K562 (cell line): Measurements from ENCODE around the gene PRPF39. TPM values are rescaled to one million over a fixed set of nuclear protein-coding genes. Genes with fewer than 3 reads are reported as not detected.

ENCODE experiments used
- ATAC-seq: fragments of 200-7000 bp; cut with Tn5 transposase; 3 replicates; pipeline ENCODE4 v1.9.1; 2020; ENCODE audit warnings: moderate library complexity
- BruUV-seq: library from RNA; stranded (reverse); fragments of 400-500 nt; replicated peaks from 2 replicates; lab custom pipeline; 2021; lab: Mats Ljungman, UMichigan
- CTCF ChIA-PET: fragments of 300-600 bp; formaldehyde crosslinking; extraction: SDS; loops from one replicate; lab custom pipeline; 2021; ENCODE audit warnings: low intra/inter-chr PET ratio; lab: Yijun Ruan, JAX
- POLR2A ChIA-PET: fragments of 300-600, 350-650 bp; sonication (Branson Sonifier 250); formaldehyde crosslinking; extraction: SDS; loops from one replicate; lab custom pipeline; 2021; ENCODE audit warnings: antibody characterized with exemption, inconsistent platforms; lab: Yijun Ruan, JAX
- DNase-seq, 4 experiments: peaks; one replicate each; pipeline versions ENCODE4 v3.0.0 to v3.0.0-alpha.2; 2011 to 2018; ENCODE audit warnings: low spot score in 3 of 4, mixed read lengths in 3 of 4; ENCODE audit errors: extremely low read depth in 1 of 4
- FAIRE-seq: peaks from 2 replicates; lab custom pipeline; 2011; peaks lifted over from hg19 to GRCh38; lab: Jason Lieb, UNC
- H2AFZ ChIP-seq: 2 replicates; pipeline ENCODE4 v1.6.0; 2011; ENCODE audit warnings: low read depth, low read length, control low read depth, inconsistent platforms
- H3K27ac ChIP-seq: fragments of 200-600 bp; 3 replicates; pipeline ENCODE4 v1.8.0; 2011; ENCODE audit warnings: low read depth, mild to moderate bottlenecking, control low read depth, inconsistent platforms, low read length, moderate library complexity, mixed read lengths; ENCODE audit errors: extremely low read depth
- H3K27me3 ChIP-seq, 2 experiments: fragments of 300-600 bp in 1 of 2; 2 replicates in 1 of 2; 3 replicates in 1 of 2; pipeline versions ENCODE4 v1.6.0 to v1.8.0; 2011; ENCODE audit warnings: inconsistent platforms in 2 of 2, low read length in 2 of 2, mild to moderate bottlenecking in 1 of 2, mixed read lengths in 1 of 2, moderate library complexity in 1 of 2; ENCODE audit not compliant: control insufficient read depth in 2 of 2, insufficient read depth in 2 of 2
- H3K36me3 ChIP-seq: fragments of 300-600 bp; 3 replicates; pipeline ENCODE4 v1.8.0; 2011; ENCODE audit warnings: mild to moderate bottlenecking, low read length, inconsistent platforms; ENCODE audit not compliant: control insufficient read depth, insufficient read depth
- H3K4me1 ChIP-seq, 2 experiments: fragments of 200-600 bp in 1 of 2; replicated peaks in 1 of 2; 2 replicates in 1 of 2; 3 replicates in 1 of 2; pipeline versions ENCODE4 v1.5.1 to v1.8.0; 2011; ENCODE audit warnings: inconsistent platforms in 2 of 2, low read length in 2 of 2, mild to moderate bottlenecking in 1 of 2, mixed read lengths in 1 of 2, moderate library complexity in 1 of 2; ENCODE audit not compliant: control insufficient read depth in 2 of 2, insufficient read depth in 2 of 2
- H3K4me2 ChIP-seq: 2 replicates; pipeline ENCODE4 v1.6.1; 2011; ENCODE audit warnings: low read length, control low read depth, inconsistent platforms, mixed read lengths; ENCODE audit not compliant: insufficient read depth
- H3K4me3 ChIP-seq: fragments of 200-600 bp; sonication (generic), shearing (Covaris generic); 2 replicates; pipeline ENCODE4 v1.5.1; 2016; ENCODE audit warnings: control low read depth, inconsistent platforms
- H3K79me2 ChIP-seq: fragments of 200-600 bp; 3 replicates; pipeline ENCODE4 v1.8.0; 2011; ENCODE audit warnings: low read length, inconsistent platforms; ENCODE audit not compliant: control insufficient read depth, insufficient read depth
- H3K9ac ChIP-seq, 2 experiments: 2 replicates each; pipeline versions ENCODE4 v1.6.0 to v1.6.1; 2011; ENCODE audit warnings: low read depth in 2 of 2, low read length in 2 of 2, control low read depth in 1 of 2, inconsistent platforms in 1 of 2, mild to moderate bottlenecking in 1 of 2, mixed read lengths in 1 of 2; ENCODE audit not compliant: insufficient read depth in 1 of 2
- H3K9me1 ChIP-seq: one replicate; pipeline ENCODE4 v1.6.0; 2011; ENCODE audit warnings: inconsistent platforms, mild to moderate bottlenecking, low read length, moderate library complexity; ENCODE audit not compliant: control insufficient read depth, insufficient read depth
- H3K9me3 ChIP-seq: replicated peaks from 2 replicates; pipeline ENCODE4 v1.5.1; 2011; ENCODE audit warnings: low read depth, low read length, inconsistent platforms; ENCODE audit not compliant: control insufficient read depth, insufficient read depth
- H4K20me1 ChIP-seq: replicated peaks from 2 replicates; pipeline ENCODE4 v1.6.1; 2011; ENCODE audit warnings: low read length, inconsistent platforms, mixed read lengths; ENCODE audit not compliant: control insufficient read depth, insufficient read depth
- MAFG ChIP-seq: fragments of 450-650 bp; conservative IDR thresholded peaks from 2 replicates; pipeline ENCODE4 v1.6.1; 2016; ENCODE audit warnings: missing genetic modification characterization, missing compliant biosample characterization
- MYC ChIP-seq, 2 experiments: fragments of 250-450 bp in 1 of 2; sonication (Bioruptor Pico) in 1 of 2; IDR thresholded peaks; 2 replicates each; pipeline versions ENCODE4 v1.5.1 to v1.6.1; 2012 to 2021; ENCODE audit warnings: low read depth in 2 of 2, borderline replicate concordance in 1 of 2, improper control_type of control experiment in 1 of 2, low read length in 1 of 2, mild to moderate bottlenecking in 1 of 2, moderate library complexity in 1 of 2
- PURB ChIP-seq: sonication (generic); formaldehyde crosslinking; IDR thresholded peaks from 2 replicates; pipeline ENCODE4 v1.9.0; 2021; ENCODE audit warnings: low read depth, mild to moderate bottlenecking, missing genetic modification reagents
- TRIM25 ChIP-seq: fragments of 450-650 bp; IDR thresholded peaks from 2 replicates; pipeline ENCODE4 v1.7.0; 2016; ENCODE audit warnings: borderline replicate concordance
- WGBS: fragments of 100-300 bp; shearing (Covaris generic); methylation state at CpG from one replicate; pipeline ENCODE4 v1.1.6; 2016; ENCODE audit warnings: low coverage, mixed read lengths; ENCODE audit not compliant: insufficient coverage; ENCODE audit errors: missing lambda C conversion rate; 5-methylcytosine and 5-hydroxymethylcytosine counted together
- in situ Hi-C: fragments of 300-500 bp; cut with MboI; formaldehyde crosslinking; loops from 4 replicates; pipeline ENCODE4 v1.15.0; 2018; ENCODE audit warnings: inconsistent platforms, mixed read lengths
- intact Hi-C: fragments of 100-400 bp; cut with micrococcal nuclease; formaldehyde crosslinking; loops from 2 replicates; pipeline ENCODE4 v1.14.2; 2022
- polyA plus RNA-seq, 8 experiments: library from polyadenylated mRNA; depleted of rRNA in 4 of 8; stranded (reverse) in 5 of 8; unstranded in 3 of 8; fragments of >200 nt; fragmentation: Nextera tagmentation in 2 of 8; fragmentation: Illumina TruSeq in 1 of 8; extraction: Ambion mirVana in 2 of 8; extraction: Trizol in 1 of 8; gene quantifications; 2 replicates each; pipeline versions ENCODE4 v1.2.1 to v1.2.3, GENCODE V29; 2011 to 2014; ENCODE audit warnings: inconsistent platforms in 1 of 8, missing spikeins in 1 of 8
- total RNA-seq, 7 experiments: library from RNA; depleted of rRNA in 6 of 7; stranded (reverse); fragments of >200 nt in 6 of 7; fragmentation: Illumina TruSeq in 2 of 7; extraction: Trizol in 2 of 7; gene quantifications; 2 replicates each; pipeline versions ENCODE4 v1.2.1 to v1.2.3, GENCODE V29; 2011 to 2021; ENCODE audit warnings: low replicate concordance in 1 of 7
- TF ChIP-seq, protein P1 (sequence below): sonication (generic); formaldehyde crosslinking; IDR thresholded peaks from 2 replicates; pipeline ENCODE4 v1.8.1; 2023; ENCODE audit warnings: mild to moderate bottlenecking, missing genetic modification reagents

The PRPF39 gene
- total and polyA plus RNA-seq, 9 of the 15 experiments (the other 6 are each of a cell fraction or from before 2014, with no cell fraction given) = 13.3 to 50.4 (median 24.8) TPM

GRCh38 chr14:45149602-45150001, 65.7 kb downstream of the PRPF39 start:
- Histone ChIP-seq H3K27me3 (no peaks in the 10 kb centered on the region), H3K9ac (no peak overlapping the region), H3K27ac (no peak overlapping the region), H3K9me3 (no peaks in the 10 kb centered on the region), H3K36me3 (peaks cover 31% of the 10 kb centered on the region; the same call in 2 of the 3 replicates), H4K20me1 (no peaks in the 10 kb centered on the region), H3K4me2 (no peak overlapping the region), H2AFZ (no peak overlapping the region)
- BruUV-seq = no TSS peak
- WGBS = 94% methylated on average over 3 of the region's 3 CpGs
- ATAC-seq (no peak), FAIRE-seq (no peak)
- intact Hi-C loops = no loop called here
- CTCF ChIA-PET = no interaction called here
- TF ChIP-seq MAFG (tag) = peak; percentile 33
- no peak for TF ChIP-seq PURB
- TF ChIP-seq, all 486 proteins: peak for 1
- Histone ChIP-seq H3K4me1 (no peaks in the 10 kb centered on the region; a peak in 1 of 5 replicates), H3K4me3 (no peak overlapping the region), H3K9me1 (no peaks in the 10 kb centered on the region), H3K79me2 (peaks cover 9% of the 10 kb centered on the region; the same call in 1 of the 3 replicates)
- in situ Hi-C loops = no loop called here
- DNase-seq = no peak
- POLR2A ChIA-PET = interaction anchor here (1.4 kb wide), 1 partner anchor 16 kb away, joined by 3 read pairs; the partner anchor contains the start of gene FKBP3

DNA sequence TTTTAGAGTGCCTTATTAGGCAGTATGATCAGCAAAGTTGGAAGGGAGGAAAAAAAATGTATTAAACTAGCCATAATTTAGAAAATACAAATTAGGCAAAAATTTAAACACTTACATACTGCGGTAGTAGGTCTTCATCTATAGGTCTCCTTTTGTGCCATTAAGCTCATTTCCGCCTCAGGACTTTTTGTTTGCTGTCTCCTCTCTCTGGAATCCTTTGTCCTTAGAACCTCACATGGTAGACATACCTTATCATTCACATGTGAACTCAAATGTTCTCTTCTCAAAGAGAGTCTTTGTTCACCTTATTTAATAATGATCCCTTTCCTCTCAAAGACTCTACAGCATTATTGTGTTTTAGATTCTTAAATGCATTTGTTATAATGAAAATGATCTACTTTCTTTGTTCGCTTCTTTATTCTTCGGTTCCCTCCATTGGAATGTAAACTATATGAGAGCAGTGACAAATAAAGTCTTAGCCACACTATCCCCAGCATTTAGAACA, 66.5 kb downstream of the PRPF39 start:
- no TSS peak for BruUV-seq
- POLR2A ChIA-PET = interaction anchor here (0.7 kb wide), 1 partner anchor 15 kb away, joined by 3 read pairs; the partner anchor contains the start of gene FANCM

More for the DNA sequence above, 66.5 kb downstream of the PRPF39 start:
- no peaks in the 10 kb centered on the region for H3K27me3 ChIP-seq
- H4K20me1 ChIP-seq = no peaks in the 10 kb centered on the region
- ATAC-seq = no peak
- no peak overlapping the region for H2AFZ ChIP-seq
- no peak overlapping the region for H3K4me2 ChIP-seq
- no peak overlapping the region for H3K9ac ChIP-seq
- no peak for FAIRE-seq
- no peak overlapping the region for H3K27ac ChIP-seq
- no peak overlapping the region for H3K4me3 ChIP-seq
- DNase-seq = no peak
- no peaks in the 10 kb centered on the region for H3K9me3 ChIP-seq
- TF ChIP-seq, protein P1, sequence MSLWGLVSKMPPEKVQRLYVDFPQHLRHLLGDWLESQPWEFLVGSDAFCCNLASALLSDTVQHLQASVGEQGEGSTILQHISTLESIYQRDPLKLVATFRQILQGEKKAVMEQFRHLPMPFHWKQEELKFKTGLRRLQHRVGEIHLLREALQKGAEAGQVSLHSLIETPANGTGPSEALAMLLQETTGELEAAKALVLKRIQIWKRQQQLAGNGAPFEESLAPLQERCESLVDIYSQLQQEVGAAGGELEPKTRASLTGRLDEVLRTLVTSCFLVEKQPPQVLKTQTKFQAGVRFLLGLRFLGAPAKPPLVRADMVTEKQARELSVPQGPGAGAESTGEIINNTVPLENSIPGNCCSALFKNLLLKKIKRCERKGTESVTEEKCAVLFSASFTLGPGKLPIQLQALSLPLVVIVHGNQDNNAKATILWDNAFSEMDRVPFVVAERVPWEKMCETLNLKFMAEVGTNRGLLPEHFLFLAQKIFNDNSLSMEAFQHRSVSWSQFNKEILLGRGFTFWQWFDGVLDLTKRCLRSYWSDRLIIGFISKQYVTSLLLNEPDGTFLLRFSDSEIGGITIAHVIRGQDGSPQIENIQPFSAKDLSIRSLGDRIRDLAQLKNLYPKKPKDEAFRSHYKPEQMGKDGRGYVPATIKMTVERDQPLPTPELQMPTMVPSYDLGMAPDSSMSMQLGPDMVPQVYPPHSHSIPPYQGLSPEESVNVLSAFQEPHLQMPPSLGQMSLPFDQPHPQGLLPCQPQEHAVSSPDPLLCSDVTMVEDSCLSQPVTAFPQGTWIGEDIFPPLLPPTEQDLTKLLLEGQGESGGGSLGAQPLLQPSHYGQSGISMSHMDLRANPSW = no peak
- no peak for TF ChIP-seq TRIM25
- no peak for TF ChIP-seq MYC (IDR thresholded peaks at IDR 0.05; ENCODE audit: low read depth, low read length)
- TF ChIP-seq MYC (CRISPR knock-in tag; IDR thresholded peaks at IDR 0.05; ENCODE audit: borderline replicate concordance, low read depth) = no peak
- no peaks in the 10 kb centered on the region for H3K9me1 ChIP-seq
- CTCF ChIA-PET = no interaction called here
- intact Hi-C loops (no loop called here), in situ Hi-C loops (no loop called here)
- H3K36me3 ChIP-seq = peaks cover 26% of the 10 kb centered on the region; the same call in 2 of the 3 replicates
- no peaks in the 10 kb centered on the region; a peak in 1 of 5 replicates for H3K4me1 ChIP-seq
- WGBS = 98% methylated on average over 3 of the region's 4 CpGs
- H3K79me2 ChIP-seq = 0 out of 3 replicates have a peak, but pooled peaks cover under 1% of the 10 kb centered on the region
